LNCaP clone FGC (cell line): ENCODE results near the gene COBL.

Source experiments
- DNase-seq: peaks from one replicate; pipeline ENCODE4 v3.0.0-alpha.2; 2011; ENCODE audit warnings: low read depth
- H3K4me3 ChIP-seq: 2 replicates; pipeline ENCODE4 v1.5.1; 2011; ENCODE audit warnings: mild to moderate bottlenecking, low read depth, low read length, control low read depth
- TF ChIP-seq, protein P1 (sequence below): IDR thresholded peaks from 2 replicates; pipeline ENCODE4 v1.5.1; 2012; ENCODE audit warnings: mild to moderate bottlenecking; ENCODE audit not compliant: control insufficient read depth, insufficient read depth; ENCODE audit errors: extremely low read depth

The COBL gene

GRCh38 chr7:51352174-51353100 is 35.8 kb upstream of the COBL start:
- DNase-seq, result no peak
- TF ChIP-seq, protein P1, sequence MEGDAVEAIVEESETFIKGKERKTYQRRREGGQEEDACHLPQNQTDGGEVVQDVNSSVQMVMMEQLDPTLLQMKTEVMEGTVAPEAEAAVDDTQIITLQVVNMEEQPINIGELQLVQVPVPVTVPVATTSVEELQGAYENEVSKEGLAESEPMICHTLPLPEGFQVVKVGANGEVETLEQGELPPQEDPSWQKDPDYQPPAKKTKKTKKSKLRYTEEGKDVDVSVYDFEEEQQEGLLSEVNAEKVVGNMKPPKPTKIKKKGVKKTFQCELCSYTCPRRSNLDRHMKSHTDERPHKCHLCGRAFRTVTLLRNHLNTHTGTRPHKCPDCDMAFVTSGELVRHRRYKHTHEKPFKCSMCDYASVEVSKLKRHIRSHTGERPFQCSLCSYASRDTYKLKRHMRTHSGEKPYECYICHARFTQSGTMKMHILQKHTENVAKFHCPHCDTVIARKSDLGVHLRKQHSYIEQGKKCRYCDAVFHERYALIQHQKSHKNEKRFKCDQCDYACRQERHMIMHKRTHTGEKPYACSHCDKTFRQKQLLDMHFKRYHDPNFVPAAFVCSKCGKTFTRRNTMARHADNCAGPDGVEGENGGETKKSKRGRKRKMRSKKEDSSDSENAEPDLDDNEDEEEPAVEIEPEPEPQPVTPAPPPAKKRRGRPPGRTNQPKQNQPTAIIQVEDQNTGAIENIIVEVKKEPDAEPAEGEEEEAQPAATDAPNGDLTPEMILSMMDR, result no peak
- no peak overlapping the region for H3K4me3 ChIP-seq

DNA sequence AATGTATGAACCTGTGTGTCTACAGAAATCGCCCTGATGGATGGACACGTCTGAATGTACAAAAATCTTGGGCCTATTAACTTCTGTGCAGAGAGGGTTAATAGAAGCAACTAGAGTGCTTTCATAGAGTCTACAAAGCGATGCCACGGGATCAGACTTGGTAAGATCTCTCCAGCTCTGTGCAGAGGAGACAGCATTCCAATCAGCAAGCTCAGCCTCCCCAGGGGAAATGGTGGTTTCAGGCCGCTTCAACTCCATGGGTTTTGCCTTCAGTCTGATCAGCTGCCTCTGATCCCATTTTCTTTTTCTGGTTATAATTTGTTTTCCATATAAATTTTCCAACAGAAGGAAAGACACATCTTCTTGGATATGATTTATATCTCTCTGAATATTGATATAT is 35.1 kb upstream of the COBL start:
- DNase-seq, result no peak
- TF ChIP-seq, protein P1, result no peak
- no peak overlapping the region for H3K4me3 ChIP-seq

- no peak overlapping the region for H3K4me3 ChIP-seq
- no peak for DNase-seq
- TF ChIP-seq, protein P1, result no peak
These were observed 33.9 kb upstream of the COBL start for GRCh38 chr7:51350546-51350896.

DNA sequence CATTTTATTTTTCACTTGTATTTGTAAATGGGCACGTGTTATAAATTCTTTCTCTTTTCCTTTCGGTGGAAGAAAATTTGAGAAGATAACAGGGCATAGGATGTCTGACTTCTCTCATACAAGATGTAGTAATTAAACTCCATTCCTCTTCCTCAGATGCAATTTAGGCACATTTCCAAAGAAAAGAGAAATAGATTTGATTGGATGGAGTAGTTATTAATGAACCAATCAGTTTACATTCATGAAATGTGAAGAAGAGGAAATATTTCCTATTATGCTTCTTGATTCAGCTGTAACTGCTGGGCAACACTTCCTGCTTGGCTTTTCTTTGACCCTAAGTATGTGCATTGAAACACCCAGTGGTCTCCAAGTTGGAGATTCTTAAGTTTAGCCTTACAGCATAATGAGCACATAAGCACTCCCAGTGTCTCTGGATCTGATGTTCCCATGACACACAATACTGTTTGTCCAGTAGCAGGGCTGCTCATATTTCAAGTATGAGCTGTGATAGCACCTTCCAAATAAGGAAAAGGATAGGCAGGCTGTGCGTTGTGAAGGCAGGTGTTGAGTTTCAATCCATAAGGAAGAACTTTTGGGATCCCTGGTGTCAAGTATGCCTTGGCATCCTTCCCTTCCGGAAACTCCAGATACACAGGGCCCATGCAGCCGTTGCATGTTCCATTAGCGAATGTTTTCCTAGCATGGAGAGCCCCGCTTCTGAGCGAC is 33.4 kb upstream of the COBL start:
- no peak overlapping the region for H3K4me3 ChIP-seq
- peak; percentile 99 for DNase-seq
- TF ChIP-seq, protein P1, result no peak

DNA sequence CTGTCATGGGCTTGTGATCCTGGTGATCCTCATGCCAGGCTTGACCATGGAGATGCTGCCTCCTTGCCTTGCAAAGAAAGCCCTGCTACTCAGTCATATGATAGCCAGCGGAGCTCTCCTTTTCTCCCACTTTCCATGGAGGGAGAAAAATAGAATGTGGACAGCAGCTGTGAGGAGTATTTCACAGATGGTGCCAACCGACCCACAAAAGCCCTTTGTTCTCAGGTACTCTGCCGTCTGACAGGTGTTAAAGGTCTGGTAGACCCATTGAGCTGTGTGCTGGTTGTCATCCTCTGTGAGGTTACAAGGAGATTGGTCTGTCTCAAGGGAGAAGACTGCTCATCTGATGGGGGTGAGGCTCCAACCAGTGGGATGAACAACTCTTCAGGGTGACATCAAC is 29.5 kb upstream of the COBL start:
- TF ChIP-seq, protein P1, result no peak
- H3K4me3 ChIP-seq, result no peak overlapping the region
- no peak for DNase-seq

DNA sequence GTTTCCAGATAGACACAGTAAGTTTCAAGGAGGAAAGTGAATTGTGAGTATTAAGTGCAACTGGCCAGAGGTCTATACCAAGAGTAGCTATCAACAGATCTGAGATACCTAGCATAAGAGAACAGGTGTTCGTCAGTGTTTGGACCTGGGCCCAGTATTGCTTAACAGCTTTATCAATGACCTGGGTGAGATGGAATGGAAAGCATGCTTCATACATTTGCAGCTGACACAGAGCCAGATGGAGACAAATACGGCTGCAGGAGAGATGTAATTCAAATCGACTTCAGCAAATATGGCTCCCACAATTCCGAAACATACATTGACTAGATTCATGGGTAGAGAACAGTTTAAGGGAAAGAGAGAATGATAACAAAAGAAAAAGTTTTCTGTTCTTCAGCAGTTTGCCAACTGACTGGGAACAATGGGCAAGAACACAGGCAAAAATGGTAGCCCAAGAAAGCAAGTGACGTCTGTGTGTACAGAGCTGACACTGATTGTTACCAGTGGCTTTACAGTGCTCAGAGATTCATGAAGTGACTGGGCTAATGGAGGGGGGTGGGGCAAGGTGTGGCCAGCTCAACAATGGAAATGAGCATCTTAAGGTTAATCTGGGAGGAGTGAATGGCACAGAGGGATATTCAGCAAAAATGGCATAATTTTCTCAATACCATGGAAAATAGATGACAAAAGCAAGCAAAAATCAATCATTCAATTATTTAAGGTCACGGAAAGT is 28.0 kb upstream of the COBL start:
- DNase-seq, result no peak
- TF ChIP-seq, protein P1, result no peak
- no peak overlapping the region for H3K4me3 ChIP-seq
